ENCODE measurements around the gene SREBF1. TPM values are rescaled to one million over a fixed set of nuclear protein-coding genes. Genes with fewer than 3 reads are reported as not detected.

Gene SREBF1
- total RNA-seq, 4 donors from 2014 or later: 17.0 to 255 (median 18.9) TPM

GRCh38 chr17:17856386-17856785 lies 19.6 kb upstream of the SREBF1 start:
- no peak for TF ChIP-seq CTCF (IDR thresholded peaks at IDR 0.05; ENCODE audit: low read depth)

DNA sequence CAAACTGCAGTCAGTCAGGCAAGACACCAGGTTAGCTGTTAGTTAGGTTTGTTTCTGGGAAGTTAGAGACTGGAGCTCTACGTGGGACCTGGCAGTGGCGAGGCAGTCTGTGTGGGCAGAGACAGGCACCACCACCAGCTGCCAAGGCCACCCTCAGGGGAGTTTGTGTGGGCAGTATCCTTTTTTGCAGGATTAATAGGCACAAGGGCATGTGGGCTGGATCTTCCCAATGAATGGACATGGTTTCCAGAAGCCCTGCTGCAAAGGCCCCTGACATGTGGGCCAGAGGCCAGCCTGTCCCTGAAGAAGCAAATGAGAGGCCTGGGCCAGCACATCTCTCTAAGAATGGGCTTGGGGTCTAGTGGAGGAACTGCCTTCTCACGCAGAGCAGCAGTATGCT lies 19.2 kb upstream of the SREBF1 start:
- TF ChIP-seq CTCF (IDR thresholded peaks at IDR 0.05; ENCODE audit: low read depth): no peak

DNA sequence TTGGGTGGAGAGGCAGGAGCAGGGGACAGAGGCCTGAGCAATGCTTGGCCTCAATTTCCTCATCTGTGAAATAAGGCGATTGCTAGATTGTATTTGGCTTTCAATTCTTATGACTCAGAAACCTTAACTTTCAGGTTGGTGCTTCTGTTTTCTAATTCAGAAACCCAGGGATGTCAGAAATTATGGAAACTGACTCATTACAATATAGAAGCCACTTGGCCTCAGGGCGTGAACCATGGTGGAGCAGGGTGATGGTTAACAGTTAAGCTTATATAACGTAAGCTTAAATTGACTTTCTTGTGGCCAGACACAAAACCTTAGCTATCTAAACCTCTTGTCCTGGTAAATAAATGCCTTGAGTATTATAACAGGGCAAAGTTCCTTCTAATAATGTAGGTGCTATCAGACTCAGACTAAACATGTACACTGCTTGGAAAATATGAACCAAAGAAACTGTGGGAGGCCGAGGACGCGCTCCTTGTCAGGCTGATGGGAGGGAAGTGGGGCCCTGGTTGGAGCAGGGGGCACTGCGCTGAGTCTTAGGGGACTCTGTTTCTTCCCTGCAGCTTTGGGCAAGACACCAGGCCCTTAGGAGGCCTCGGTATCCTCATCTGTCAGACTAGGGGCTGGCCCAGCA lies 17.1 kb upstream of the SREBF1 start:
- no peak for TF ChIP-seq CTCF (IDR thresholded peaks at IDR 0.05; ENCODE audit: low read depth)

- TF ChIP-seq CTCF (IDR thresholded peaks at IDR 0.05; ENCODE audit: low read depth): no peak
These were observed 16.1 kb upstream of the SREBF1 start for GRCh38 chr17:17852930-17853329.

DNA sequence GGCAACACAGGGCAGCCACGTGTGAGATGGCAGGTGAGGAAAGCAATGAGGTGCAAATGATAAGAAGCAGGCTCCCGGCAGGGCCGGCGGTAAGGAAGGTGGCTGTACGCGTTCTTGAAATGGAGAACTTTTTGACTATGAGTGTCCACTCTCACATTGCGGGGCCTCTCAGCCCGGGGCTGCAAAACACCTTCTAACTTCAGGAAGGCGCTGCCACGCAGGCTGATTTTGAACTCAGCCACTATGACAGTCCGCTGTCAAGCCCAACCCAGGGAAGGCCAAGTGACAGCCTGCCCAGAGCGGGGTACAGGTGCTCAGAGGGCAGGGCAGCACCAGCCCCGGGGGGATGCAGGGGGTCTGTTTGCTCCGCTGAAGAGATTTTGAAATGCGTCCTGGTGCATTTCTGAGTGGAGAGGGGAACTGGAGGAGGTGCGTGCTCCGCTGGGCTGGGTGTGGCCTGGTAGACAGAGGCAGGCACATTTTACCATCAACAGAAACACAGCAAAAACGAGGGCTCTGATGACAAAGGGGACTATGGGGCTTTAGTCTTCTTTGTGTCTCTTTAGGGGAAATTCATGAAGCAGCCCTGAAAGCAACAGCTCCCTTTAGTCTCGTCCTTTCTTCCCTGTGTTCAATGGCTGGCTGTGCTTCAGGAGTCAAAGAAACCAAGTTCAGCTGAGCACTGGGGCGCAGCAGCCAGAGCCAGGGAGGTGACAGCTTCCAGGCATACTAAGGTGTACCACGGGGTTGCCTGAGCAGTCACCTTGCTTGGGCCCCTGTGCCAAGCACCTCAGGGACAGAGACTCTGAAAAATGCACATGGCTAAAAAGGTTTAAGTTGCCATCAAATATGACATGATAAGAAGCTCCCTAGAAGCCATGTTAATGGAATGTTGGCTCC lies 14.6 kb upstream of the SREBF1 start:
- no peak for TF ChIP-seq CTCF (IDR thresholded peaks at IDR 0.05; ENCODE audit: low read depth)

DNA sequence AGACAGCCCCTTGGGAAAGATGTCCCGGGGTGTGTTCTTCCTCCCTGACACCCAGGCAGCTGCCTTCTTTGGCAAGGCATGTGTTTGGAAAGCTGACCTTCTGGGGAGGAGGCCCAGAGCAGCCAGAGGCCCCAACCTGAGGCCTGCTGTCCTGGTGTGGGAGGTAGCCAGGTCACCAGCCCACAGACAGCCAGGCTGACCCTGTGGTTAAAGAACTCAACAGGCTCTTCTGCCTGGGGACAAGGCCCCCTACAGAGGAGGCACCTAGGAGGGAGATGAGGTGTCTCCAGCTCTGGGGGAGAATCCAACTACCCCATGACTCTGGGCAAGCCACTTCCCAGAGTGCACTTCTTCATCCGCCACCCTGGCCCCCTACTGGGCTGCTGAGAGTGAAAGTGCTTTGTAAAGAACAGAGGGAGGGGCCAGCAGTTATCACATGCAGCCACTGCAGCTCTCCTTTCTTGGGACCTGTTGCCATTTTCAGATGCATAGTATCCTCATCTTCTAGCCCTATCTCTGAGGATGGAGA lies 13.1 kb upstream of the SREBF1 start:
- TF ChIP-seq CTCF (IDR thresholded peaks at IDR 0.05; ENCODE audit: low read depth): no peak

- TF ChIP-seq CTCF (IDR thresholded peaks at IDR 0.05; ENCODE audit: low read depth): no peak
These were observed 12.5 kb upstream of the SREBF1 start for GRCh38 chr17:17849147-17849820.

All from subcutaneous adipose tissue (tissue), 4 donors.